Natural killer cell (primary cell): ENCODE results near the gene LEKR1. TPM values are rescaled to one million over a fixed set of nuclear protein-coding genes. Genes with fewer than 3 reads are reported as not detected.

Experiments used
- ATAC-seq, 3 donors: fragments of 150-1000 bp in 2 of 3; fragments of 200-7000 bp in 1 of 3; cut with Tn5 transposase; 1 replicate in 1 of 3; 2 replicates in 2 of 3; pipeline ENCODE4 v1.10.0; 2021; ENCODE audit warnings: mild to moderate bottlenecking in 2 of 3, moderate library complexity in 2 of 3
- DNase-seq, 2 donors: peaks; one replicate each; pipeline versions ENCODE4 v3.0.0 to v3.0.0-alpha.2; 2013 to 2021; ENCODE audit warnings: mixed read lengths in 1 of 2
- H3K27ac ChIP-seq: one replicate; pipeline ENCODE4 v1.5.1; 2013; ENCODE audit warnings: mild to moderate bottlenecking, low read length
- H3K27me3 ChIP-seq: one replicate; pipeline ENCODE4 v1.6.1; 2013; ENCODE audit warnings: low read length; ENCODE audit not compliant: control insufficient read depth, insufficient read depth
- H3K36me3 ChIP-seq: one replicate; pipeline ENCODE4 v1.6.1; 2013; ENCODE audit warnings: low read length; ENCODE audit not compliant: control insufficient read depth, insufficient read depth
- H3K4me1 ChIP-seq: one replicate; pipeline ENCODE4 v1.6.1; 2013; ENCODE audit warnings: low read length; ENCODE audit not compliant: control insufficient read depth, insufficient read depth
- H3K4me3 ChIP-seq: one replicate; pipeline ENCODE4 v1.5.1; 2013; ENCODE audit warnings: low read length
- H3K9me3 ChIP-seq: one replicate; pipeline ENCODE4 v1.6.1; 2013; ENCODE audit warnings: low read length; ENCODE audit not compliant: control insufficient read depth, insufficient read depth
- H3K27ac Mint-ChIP-seq, 2 donors: one replicate each; pipeline ENCODE4 v1.8.0; 2022; ENCODE audit warnings: mild to moderate bottlenecking in 2 of 2, mixed read lengths in 2 of 2, moderate library complexity in 1 of 2
- H3K27me3 Mint-ChIP-seq, 2 donors: one replicate each; pipeline ENCODE4 v1.8.0; 2022; ENCODE audit warnings: low read depth in 2 of 2, mixed read lengths in 2 of 2
- H3K36me3 Mint-ChIP-seq: one replicate; pipeline ENCODE4 v1.8.0; 2022; ENCODE audit warnings: mixed read lengths
- H3K4me1 Mint-ChIP-seq, 2 donors: one replicate each; pipeline ENCODE4 v1.8.0; 2022; ENCODE audit warnings: mixed read lengths in 2 of 2
- H3K4me3 Mint-ChIP-seq: one replicate; pipeline ENCODE4 v1.8.0; 2022; ENCODE audit warnings: mild to moderate bottlenecking, moderate library complexity, mixed read lengths
- H3K9me3 Mint-ChIP-seq, 2 donors: one replicate each; pipeline ENCODE4 v1.8.0; 2022; ENCODE audit warnings: mixed read lengths in 2 of 2
- CTCF ChIP-seq: fragments of 200-600 bp; IDR thresholded peaks from one replicate; pipeline ENCODE4 v1.8.0; 2022; ENCODE audit warnings: antibody characterized with exemption
- WGBS: methylation state at CpG from one replicate; pipeline ENCODE4 v1.1.7; 2013; ENCODE audit warnings: missing lambda C conversion rate; ENCODE audit not compliant: insufficient coverage; 5-methylcytosine and 5-hydroxymethylcytosine counted together
- intact Hi-C: fragments of 100-400 bp; cut with micrococcal nuclease; formaldehyde crosslinking; loops from one replicate; pipeline ENCODE4 v1.14.2; 2022
- total RNA-seq, 4 donors: library from RNA; stranded (reverse); fragments of 120-200 nt in 1 of 4; gene quantifications; one replicate each; pipeline versions ENCODE4 v1.2.3 to v1.2.4, GENCODE V29; 2013 to 2022

The LEKR1 gene
- total RNA-seq, 3 donors from 2014 or later (not counting 1 experiment from before 2014, with no cell fraction given), result 1.1 to 1.7 (median 1.2) TPM

- Histone ChIP-seq H3K27ac (no peak overlapping the region), H3K9me3 (no peaks in the 10 kb centered on the region), H3K4me3 (no peak overlapping the region), H3K27me3 (no peaks in the 10 kb centered on the region), H3K4me1 (no peaks in the 10 kb centered on the region), H3K36me3 (no peaks in the 10 kb centered on the region)
- Mint-ChIP-seq H3K27ac (no peak overlapping the region), H3K9me3 (peaks cover 7 to 9% of the 10 kb centered on the region in 2 donors), H3K4me3 (no peak overlapping the region), H3K27me3 (peaks cover 0 to 4% of the 10 kb centered on the region in 2 donors), H3K4me1 (no peaks in the 10 kb centered on the region), H3K36me3 (peaks cover 8% of the 10 kb centered on the region)
- ATAC-seq (no peak), DNase-seq (no peak)
- no CpG with 5 or more reads among the region's 1 CpG for WGBS
- TF ChIP-seq CTCF, result no peak
- intact Hi-C loops, result no loop called here
Measured at GRCh38 chr3:156923349-156923748, 97.2 kb downstream of the LEKR1 start.

- no peak overlapping the region for H3K27ac ChIP-seq
- no peak overlapping the region for H3K4me3 Mint-ChIP-seq
- no peak overlapping the region for H3K27ac Mint-ChIP-seq
- H3K9me3 ChIP-seq, result no peaks in the 10 kb centered on the region
- intact Hi-C loops, result no loop called here
- H3K4me1 ChIP-seq, result no peaks in the 10 kb centered on the region
- no peaks in the 10 kb centered on the region for H3K36me3 ChIP-seq
- peaks cover 5 to 6% of the 10 kb centered on the region in 2 donors for H3K27me3 Mint-ChIP-seq
- ATAC-seq, result no peak
- H3K4me3 ChIP-seq, result no peak overlapping the region
- no peak for DNase-seq
- no peak for TF ChIP-seq CTCF
- WGBS, result no CpG with 5 or more reads among the region's 2 CpGs
- no peaks in the 10 kb centered on the region for H3K36me3 Mint-ChIP-seq
- no peaks in the 10 kb centered on the region for H3K9me3 Mint-ChIP-seq
- no peaks in the 10 kb centered on the region for H3K4me1 Mint-ChIP-seq
- H3K27me3 ChIP-seq, result no peaks in the 10 kb centered on the region
Measured at GRCh38 chr3:156938724-156939123, 112.6 kb downstream of the LEKR1 start.

GRCh38 chr3:156939315-156939714, 113.2 kb downstream of the LEKR1 start:
- H3K9me3 ChIP-seq, result no peaks in the 10 kb centered on the region
- H3K9me3 Mint-ChIP-seq, result no peaks in the 10 kb centered on the region
- H3K27ac Mint-ChIP-seq, result no peak overlapping the region
- H3K4me3 Mint-ChIP-seq, result no peak overlapping the region
- no peaks in the 10 kb centered on the region for H3K36me3 ChIP-seq
- H3K27ac ChIP-seq, result no peak overlapping the region
- H3K36me3 Mint-ChIP-seq, result no peaks in the 10 kb centered on the region
- ATAC-seq (no peak), DNase-seq (no peak)
- no peak overlapping the region for H3K4me3 ChIP-seq
- no peak for TF ChIP-seq CTCF
- WGBS, result 100% methylated on average over 1 of the region's 1 CpG
- no peaks in the 10 kb centered on the region for H3K4me1 Mint-ChIP-seq
- intact Hi-C loops, result no loop called here
- peaks cover 5 to 6% of the 10 kb centered on the region in 2 donors for H3K27me3 Mint-ChIP-seq
- no peaks in the 10 kb centered on the region for H3K27me3 ChIP-seq
- H3K4me1 ChIP-seq, result no peaks in the 10 kb centered on the region

GRCh38 chr3:156941311-156941710, 115.2 kb downstream of the LEKR1 start:
- Mint-ChIP-seq H3K4me1 (no peaks in the 10 kb centered on the region), H3K27me3 (peaks cover 8 to 12% of the 10 kb centered on the region in 2 donors), H3K4me3 (no peak overlapping the region), H3K36me3 (no peaks in the 10 kb centered on the region), H3K9me3 (no peaks in the 10 kb centered on the region), H3K27ac (no peak overlapping the region)
- H3K9me3 ChIP-seq, result no peaks in the 10 kb centered on the region
- no peak overlapping the region for H3K27ac ChIP-seq
- no peaks in the 10 kb centered on the region for H3K27me3 ChIP-seq
- ATAC-seq (no peak), DNase-seq (no peak)
- TF ChIP-seq CTCF, result no peak
- no peak overlapping the region for H3K4me3 ChIP-seq
- 88% methylated on average over 4 of the region's 4 CpGs for WGBS
- intact Hi-C loops, result no loop called here
- H3K4me1 ChIP-seq, result no peaks in the 10 kb centered on the region
- H3K36me3 ChIP-seq, result no peaks in the 10 kb centered on the region
